ENCODE measurements around the gene BNC2.

DNA sequence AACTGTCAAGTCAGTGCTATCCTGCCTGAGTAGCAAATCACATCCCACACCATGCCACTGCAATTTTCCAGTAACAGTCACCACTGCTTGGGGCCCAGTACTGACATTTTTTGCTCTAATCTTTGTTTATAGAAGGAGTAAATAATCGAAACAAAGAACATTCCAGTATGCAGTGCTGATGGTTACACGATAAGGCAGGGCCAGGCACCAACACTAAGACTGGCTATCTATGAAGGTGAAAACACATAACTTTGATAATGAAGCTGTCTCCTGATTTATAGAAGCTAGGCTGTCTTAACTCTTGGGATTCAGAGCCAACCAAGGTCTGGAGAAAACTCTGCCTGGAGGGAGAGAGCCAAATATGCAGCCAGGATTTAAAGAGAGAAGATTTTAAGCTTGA, 365.3 kb downstream of the BNC2 start:
- TF ChIP-seq POLR2AphosphoS5 (IDR thresholded peaks at IDR 0.05; ENCODE audit: low read depth) (no peak), SPI1 (IDR thresholded peaks at IDR 0.05; ENCODE audit: borderline replicate concordance, low read depth) (no peak)
- TF ChIP-seq, protein P1, sequence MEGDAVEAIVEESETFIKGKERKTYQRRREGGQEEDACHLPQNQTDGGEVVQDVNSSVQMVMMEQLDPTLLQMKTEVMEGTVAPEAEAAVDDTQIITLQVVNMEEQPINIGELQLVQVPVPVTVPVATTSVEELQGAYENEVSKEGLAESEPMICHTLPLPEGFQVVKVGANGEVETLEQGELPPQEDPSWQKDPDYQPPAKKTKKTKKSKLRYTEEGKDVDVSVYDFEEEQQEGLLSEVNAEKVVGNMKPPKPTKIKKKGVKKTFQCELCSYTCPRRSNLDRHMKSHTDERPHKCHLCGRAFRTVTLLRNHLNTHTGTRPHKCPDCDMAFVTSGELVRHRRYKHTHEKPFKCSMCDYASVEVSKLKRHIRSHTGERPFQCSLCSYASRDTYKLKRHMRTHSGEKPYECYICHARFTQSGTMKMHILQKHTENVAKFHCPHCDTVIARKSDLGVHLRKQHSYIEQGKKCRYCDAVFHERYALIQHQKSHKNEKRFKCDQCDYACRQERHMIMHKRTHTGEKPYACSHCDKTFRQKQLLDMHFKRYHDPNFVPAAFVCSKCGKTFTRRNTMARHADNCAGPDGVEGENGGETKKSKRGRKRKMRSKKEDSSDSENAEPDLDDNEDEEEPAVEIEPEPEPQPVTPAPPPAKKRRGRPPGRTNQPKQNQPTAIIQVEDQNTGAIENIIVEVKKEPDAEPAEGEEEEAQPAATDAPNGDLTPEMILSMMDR (IDR thresholded peaks at IDR 0.05; ENCODE audit: insufficient read depth, low read length): no peak
- TF ChIP-seq, protein P2, sequence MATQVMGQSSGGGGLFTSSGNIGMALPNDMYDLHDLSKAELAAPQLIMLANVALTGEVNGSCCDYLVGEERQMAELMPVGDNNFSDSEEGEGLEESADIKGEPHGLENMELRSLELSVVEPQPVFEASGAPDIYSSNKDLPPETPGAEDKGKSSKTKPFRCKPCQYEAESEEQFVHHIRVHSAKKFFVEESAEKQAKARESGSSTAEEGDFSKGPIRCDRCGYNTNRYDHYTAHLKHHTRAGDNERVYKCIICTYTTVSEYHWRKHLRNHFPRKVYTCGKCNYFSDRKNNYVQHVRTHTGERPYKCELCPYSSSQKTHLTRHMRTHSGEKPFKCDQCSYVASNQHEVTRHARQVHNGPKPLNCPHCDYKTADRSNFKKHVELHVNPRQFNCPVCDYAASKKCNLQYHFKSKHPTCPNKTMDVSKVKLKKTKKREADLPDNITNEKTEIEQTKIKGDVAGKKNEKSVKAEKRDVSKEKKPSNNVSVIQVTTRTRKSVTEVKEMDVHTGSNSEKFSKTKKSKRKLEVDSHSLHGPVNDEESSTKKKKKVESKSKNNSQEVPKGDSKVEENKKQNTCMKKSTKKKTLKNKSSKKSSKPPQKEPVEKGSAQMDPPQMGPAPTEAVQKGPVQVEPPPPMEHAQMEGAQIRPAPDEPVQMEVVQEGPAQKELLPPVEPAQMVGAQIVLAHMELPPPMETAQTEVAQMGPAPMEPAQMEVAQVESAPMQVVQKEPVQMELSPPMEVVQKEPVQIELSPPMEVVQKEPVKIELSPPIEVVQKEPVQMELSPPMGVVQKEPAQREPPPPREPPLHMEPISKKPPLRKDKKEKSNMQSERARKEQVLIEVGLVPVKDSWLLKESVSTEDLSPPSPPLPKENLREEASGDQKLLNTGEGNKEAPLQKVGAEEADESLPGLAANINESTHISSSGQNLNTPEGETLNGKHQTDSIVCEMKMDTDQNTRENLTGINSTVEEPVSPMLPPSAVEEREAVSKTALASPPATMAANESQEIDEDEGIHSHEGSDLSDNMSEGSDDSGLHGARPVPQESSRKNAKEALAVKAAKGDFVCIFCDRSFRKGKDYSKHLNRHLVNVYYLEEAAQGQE (IDR thresholded peaks at IDR 0.05; ENCODE audit: insufficient replicate concordance, low read depth): no peak
